NCI-H82 treated with DMSO at 0.1 percent for 48 hours (cell line): ENCODE results near the gene KCNQ1.

Experiments
- DNase-seq: peaks from one replicate; lab custom pipeline; 2025; ENCODE audit not compliant: unreplicated experiment; lab: John Stamatoyannopoulos, UW

The KCNQ1 gene

GRCh38 chr11:2644844-2645778, 200.3 kb downstream of the KCNQ1 start:
- no peak for DNase-seq

DNA sequence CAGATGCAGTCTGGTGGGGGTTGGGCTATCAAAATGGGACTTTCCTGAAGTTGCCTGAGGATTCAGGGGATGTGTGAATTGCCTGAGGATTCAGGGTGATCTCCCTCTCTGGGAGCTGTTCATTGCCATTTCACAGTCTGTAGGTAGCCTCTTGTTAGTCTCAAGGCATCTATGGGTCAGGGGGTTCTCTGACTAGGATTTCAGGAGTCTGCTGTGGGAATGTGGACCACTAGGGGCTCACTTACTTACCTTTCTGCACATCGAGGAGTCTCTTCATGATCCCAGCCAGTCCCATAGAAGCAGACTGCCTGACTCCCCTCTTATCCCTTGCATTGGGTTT, 200.9 kb downstream of the KCNQ1 start:
- no peak for DNase-seq

DNA sequence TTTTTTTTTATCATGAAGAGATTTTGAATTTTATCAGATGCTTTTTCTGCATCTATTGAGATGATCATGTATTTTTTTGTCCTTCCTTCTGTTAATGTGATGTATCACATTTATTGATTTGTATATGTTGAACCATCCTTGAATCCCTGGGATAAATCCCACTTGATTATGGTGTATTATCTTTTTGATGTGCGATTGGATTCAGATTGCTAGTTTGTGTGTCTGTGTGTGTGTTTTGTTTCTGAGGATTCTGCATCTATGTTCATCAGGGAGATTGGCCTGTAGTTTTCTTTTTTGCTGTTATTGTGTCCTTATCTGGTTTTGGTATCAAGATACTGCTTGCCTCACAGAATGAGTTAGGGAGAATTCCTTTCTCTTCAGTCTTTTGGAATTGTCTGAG, 202.4 kb downstream of the KCNQ1 start:
- DNase-seq: no peak

GRCh38 chr11:2647953-2648352, 203.1 kb downstream of the KCNQ1 start:
- DNase-seq: no peak

DNA sequence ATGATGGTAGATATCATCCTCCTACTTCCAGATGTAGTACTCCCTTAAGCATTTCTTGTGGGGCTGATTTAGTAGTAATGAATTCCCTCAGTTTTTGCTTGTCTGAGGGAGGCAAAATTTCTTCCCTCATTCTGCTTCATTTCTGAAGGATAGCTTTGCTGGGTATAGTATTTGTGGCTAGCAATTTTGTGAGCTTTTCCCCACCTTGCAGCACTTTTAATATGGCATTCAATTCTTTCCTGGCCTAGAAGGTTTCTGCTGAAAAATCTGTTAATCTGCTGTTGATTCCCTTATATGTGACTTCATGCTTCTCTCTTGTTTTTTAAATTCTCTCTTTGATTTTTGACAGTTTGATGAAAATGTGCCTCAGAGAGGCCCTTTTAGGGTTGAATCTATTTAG, 204.6 kb downstream of the KCNQ1 start:
- DNase-seq: no peak

DNA sequence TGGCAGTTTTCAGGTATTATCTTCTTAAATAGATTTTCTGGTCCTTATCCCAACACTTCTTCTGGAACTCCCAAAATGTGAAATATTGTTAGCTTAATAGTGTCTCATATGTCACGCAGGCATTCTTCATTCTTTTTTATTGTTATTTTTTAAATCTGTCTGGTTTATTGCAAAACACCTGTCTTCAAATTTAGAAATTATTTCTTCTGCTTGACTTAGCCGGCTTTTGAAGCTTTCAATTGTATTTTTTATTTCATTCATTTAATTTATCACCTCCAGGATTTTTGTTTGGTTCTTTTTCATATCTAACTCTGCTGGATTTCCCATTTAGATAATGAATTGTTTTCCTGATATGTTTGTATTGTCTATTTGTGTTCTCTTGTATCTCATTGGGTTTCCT, 205.0 kb downstream of the KCNQ1 start:
- DNase-seq: no peak

DNA sequence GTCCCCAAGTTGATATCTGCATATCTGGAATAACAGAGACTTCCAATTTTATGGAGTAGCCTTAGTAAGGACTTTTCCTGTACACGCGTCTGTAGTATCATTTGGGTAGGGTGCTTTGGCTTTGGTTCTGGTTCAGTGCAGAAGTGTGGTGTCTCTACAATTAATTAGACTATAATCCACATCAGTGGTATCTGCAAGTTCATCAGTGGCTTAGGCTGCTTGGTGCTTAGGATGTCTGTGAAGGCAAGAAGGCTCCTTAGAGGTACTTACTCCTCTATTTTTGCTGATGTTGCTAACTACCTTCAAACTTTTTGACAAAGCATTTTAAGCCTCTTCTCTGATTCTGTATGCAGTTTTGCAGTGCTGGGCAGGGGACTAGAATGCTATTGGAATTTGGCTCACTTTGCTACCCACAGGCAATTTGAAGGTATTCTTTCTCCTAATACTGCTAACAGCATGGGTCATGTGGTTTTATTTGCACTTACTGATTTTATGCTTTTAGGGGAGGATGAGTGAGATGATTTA, 205.6 kb downstream of the KCNQ1 start:
- DNase-seq: no peak

GRCh38 chr11:2651054-2651617, 206.3 kb downstream of the KCNQ1 start:
- DNase-seq: no peak

GRCh38 chr11:2651826-2652271, 207.0 kb downstream of the KCNQ1 start:
- no peak for DNase-seq

GRCh38 chr11:2652333-2653197, 207.8 kb downstream of the KCNQ1 start:
- no peak for DNase-seq

- no peak for DNase-seq
Measured at GRCh38 chr11:2653198-2653551, 208.4 kb downstream of the KCNQ1 start.

GRCh38 chr11:2653930-2654739, 209.3 kb downstream of the KCNQ1 start:
- DNase-seq: no peak

DNA sequence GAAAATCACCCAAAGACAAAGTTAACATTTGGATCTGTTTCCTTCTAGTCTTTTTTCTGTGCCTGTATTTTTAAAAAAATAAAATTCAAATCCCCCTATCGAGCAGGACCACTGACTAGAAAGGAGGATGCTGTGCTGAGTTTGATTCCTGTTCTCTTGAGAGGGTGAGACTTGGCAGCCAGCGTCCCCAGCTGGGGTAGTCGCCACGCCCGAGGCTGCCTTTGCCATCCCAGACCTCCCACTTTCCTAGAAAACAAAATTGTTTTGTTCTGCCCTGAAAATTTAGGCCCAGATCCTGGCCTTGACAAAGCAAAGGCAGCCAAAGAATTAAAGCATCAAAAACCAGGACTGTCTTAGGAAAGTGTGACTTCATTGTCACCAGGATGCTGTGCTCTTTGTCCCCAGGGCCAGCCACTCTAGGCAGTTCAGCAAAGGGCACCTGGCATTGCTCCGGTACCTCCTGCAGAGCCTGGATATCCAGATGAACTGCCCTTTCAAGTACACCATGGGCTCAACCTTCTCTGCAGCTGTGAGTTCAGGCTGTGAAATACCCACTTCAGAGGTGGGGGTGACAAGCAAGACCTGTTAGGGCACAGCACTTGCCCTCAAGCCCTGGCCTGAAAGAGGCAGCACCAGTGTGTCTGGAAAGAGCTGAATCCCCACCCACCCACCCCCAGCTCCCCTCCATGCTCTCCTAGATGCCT, 210.4 kb downstream of the KCNQ1 start:
- DNase-seq: no peak

DNA sequence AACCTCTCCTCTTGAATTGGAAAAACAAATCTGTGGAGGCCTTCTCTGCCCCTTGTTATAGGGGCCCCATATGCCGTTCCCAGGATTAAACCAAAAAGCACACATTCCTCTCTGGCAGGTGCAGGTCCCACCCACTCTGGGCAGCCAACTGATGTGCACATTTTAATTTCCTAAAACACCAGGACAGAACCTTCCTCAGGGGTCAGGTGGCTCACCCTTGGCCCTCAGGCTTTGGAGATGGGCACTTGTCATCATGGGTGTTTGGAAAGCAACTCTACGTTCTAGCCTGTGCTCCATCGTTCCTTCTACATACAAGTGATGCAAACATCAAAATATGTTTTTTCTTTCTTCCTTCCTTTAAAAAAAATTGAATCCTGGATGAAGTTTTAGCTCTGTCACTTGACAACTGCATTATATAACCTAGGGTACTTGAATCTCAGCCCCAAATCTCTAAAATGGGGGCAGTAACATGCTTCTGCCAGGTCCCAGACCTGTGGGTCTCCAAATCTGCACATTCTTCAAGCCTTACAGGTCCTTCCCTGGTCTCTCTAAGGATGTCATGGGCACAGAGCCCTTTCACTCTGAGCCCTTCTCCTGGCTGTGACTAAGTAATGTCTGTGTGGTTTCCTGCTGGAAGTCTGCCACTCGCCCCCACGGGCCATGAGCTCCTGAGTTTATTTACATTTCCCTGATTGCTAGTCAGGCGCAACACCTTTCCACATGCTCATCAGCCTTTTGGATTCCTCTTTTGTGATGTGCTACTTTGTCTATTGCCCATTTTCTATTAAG, 211.2 kb downstream of the KCNQ1 start:
- DNase-seq: no peak

GRCh38 chr11:2656859-2657258, 212.1 kb downstream of the KCNQ1 start:
- no peak for DNase-seq

GRCh38 chr11:2657697-2658284, 213.0 kb downstream of the KCNQ1 start:
- no peak for DNase-seq

- no peak for DNase-seq
Measured at GRCh38 chr11:2660357-2660939, 215.6 kb downstream of the KCNQ1 start.

- DNase-seq: no peak
Measured at GRCh38 chr11:2661173-2662023, 216.6 kb downstream of the KCNQ1 start.
